Cardiac ventricle fibroblast (primary cell): ENCODE results near the gene HCN4. TPM values are rescaled to one million over a fixed set of nuclear protein-coding genes. Genes with fewer than 3 reads are reported as not detected.

Experiments used
- total RNA-seq: library from RNA; depleted of rRNA; stranded (reverse); fragments of >200 nt; gene quantifications from 2 replicates; pipeline ENCODE4 v1.2.3, GENCODE V29; 2015

The HCN4 gene
- total RNA-seq = not detected in 2 replicates

GRCh38 chr15:73368301-73369136 lies at the start of gene HCN4:
Gene HCN4, minus strand, starts transcription at chr15:73368958. Its CDS starts 688 bp downstream, at chr15:73368270.

Other genes with a start within 250 kb of the HCN4 start
- not detected in 2 replicates for gene REC114, start 74.2 kb upstream of the HCN4 start, total RNA-seq